GM19240 (cell line): ENCODE results near the gene GLG1.

ENCODE experiments used
- DNase-seq: peaks from one replicate; pipeline ENCODE4 v3.0.0; 2011; ENCODE audit warnings: low spot score; ENCODE audit not compliant: insufficient read length

The GLG1 gene

GRCh38 chr16:74608944-74609343 lies 2.0 kb upstream of the GLG1 start:
- DNase-seq, result no peak

DNA sequence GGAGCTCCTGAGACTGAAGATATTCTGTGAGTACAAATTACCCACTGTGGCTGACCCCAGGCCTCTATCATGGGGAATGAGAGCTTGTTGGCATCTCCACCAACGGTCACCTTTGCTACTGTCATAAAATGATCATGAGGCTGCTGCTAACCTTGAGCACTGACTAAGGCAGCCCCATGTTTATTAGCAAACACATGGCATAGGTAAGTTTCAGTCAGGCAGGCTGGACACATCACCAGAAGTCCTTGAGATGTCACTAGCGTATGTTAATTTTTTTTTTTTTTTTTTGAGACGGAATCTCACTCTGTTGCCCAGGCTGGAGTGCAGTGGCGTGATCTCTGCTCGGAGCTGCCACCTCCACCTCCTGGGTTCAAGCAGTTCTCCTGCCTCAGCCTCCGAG lies 1.5 kb upstream of the GLG1 start:
- no peak for DNase-seq

DNA sequence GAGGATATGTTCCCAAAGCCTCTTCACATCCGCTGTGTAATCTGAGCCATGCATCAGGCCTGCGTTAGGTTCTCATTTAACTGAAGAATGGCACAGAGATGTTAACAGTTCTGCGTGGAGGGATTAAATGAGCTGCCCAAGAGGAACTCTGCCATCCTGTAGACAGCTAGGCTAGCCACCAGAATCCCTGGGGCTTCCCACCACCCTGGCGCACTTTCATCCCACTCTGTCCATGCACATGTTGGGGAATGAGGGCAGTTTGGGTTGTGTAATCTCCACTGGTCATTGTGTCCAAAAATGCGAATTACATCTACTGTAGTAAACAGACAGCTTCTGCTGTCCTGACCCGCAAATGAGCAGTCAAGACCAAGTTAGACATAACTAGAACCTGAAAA lies 1.0 kb upstream of the GLG1 start:
- DNase-seq, result no peak

DNA sequence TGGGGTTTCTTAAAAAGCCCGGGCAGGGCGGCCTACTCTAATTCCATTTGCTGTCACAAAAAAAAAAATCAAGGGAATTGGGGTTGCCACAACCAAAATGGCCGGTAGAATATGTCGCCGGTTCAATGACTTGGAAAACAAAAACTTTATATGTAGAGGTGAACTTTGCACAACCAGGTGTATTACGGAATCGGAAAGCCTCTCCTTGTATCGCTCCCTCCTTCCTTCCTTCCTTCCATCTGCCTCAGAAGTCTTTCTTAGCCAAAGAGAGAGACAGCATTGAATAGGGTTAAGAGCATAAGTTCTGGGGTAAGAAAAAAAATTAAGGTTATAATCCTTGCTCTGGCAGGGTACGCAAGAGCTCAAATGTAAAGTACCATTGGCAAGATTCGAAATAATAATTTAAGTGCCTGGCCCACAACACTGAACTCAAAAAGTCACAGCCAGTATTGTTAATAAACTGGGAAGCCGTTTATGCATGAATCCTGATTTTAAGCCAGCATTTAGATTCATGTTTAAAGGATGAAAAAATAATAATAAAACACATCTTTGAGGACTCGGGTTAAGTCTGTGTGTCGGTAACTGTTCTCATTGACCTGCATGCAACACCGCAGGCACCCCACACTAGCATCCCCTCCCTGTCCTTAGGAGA lies 522 bp upstream of the GLG1 start:
- no peak for DNase-seq

- no peak for DNase-seq
Observed at GRCh38 chr16:74605746-74606520, 981 bp downstream of the GLG1 start.

- no peak for DNase-seq
Observed at GRCh38 chr16:74605332-74605731, 1.6 kb downstream of the GLG1 start.

- DNase-seq, result no peak
Observed at GRCh38 chr16:74603848-74604247, 3.1 kb downstream of the GLG1 start.

GRCh38 chr16:74601126-74601871 lies 5.6 kb downstream of the GLG1 start:
- no peak for DNase-seq

GRCh38 chr16:74596586-74596985 lies 10.3 kb downstream of the GLG1 start:
- DNase-seq, result no peak

- no peak for DNase-seq
Observed at GRCh38 chr16:74592847-74593246, 14.1 kb downstream of the GLG1 start.

DNA sequence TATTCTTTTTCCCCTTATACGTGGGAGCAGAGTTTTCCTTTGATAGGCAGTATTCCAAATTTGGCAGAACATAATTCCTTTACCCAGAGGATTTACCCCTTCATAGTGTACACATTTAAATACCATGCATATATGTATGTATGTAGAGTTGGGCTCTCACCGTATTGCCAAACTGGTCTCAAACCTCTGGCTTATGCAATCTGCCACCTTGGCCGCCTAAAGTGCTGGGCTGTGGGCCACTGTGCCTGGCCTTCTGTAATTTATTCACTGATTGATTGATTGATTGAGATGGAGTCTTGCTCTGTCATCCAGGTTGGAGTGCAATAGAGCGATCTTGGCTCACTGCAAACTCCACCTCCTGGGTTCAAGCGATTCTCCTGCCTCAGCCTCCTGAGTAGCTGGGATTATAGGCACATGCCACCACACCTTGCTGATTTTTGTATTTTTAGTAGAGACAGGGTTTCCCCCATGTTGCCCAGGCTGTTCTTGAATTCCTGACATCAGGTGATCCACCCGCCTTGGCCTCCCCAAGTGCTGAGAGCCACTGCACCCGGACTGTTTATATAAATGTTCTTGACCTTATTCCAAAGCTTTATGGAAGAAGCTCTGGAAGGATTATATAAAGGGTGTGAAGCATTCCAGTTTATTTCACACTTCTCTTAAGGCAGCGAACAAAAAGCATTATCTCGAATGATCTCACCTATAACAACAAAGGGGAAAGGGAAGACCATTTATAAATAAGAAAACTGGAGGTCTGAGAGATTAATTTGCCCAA lies 14.9 kb downstream of the GLG1 start:
- no peak for DNase-seq

- DNase-seq, result no peak
Observed at GRCh38 chr16:74586948-74587347, 20.0 kb downstream of the GLG1 start.

DNA sequence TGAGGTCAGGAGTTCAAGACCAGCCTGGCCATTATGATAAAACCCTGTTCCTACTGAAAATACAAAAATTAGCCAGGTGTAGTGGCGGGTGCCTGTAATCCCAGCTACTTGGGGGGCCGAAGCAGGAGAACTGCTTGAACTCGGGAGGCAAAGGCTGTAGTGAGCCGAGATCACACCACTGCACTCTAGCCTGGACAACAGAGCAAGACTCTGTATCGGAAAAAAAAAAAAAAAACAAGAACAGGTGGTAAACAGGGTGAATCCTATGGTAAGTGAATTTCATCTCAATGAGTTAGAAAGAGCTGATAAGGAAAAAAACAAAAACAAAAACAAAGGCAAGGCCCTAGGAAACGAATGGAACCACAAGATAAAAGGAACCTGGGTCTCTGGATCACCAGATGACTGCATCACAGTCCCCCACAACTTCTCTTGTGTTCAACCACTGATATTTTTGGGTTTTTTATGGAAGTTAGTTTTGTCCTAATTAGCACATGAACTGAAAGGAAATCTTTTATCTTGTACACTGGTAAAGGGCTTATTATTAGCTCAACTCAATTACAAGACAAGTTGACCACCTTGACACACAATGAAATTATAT lies 21.0 kb downstream of the GLG1 start:
- DNase-seq, result no peak

GRCh38 chr16:74583926-74584666 lies 22.8 kb downstream of the GLG1 start:
- no peak for DNase-seq

GRCh38 chr16:74582970-74583369 lies 23.9 kb downstream of the GLG1 start:
- no peak for DNase-seq

- DNase-seq, result no peak
Observed at GRCh38 chr16:74580833-74581232, 26.1 kb downstream of the GLG1 start.

- DNase-seq, result no peak
Observed at GRCh38 chr16:74578838-74579237, 28.1 kb downstream of the GLG1 start.

GRCh38 chr16:74578433-74578832 lies 28.5 kb downstream of the GLG1 start:
- no peak for DNase-seq

DNA sequence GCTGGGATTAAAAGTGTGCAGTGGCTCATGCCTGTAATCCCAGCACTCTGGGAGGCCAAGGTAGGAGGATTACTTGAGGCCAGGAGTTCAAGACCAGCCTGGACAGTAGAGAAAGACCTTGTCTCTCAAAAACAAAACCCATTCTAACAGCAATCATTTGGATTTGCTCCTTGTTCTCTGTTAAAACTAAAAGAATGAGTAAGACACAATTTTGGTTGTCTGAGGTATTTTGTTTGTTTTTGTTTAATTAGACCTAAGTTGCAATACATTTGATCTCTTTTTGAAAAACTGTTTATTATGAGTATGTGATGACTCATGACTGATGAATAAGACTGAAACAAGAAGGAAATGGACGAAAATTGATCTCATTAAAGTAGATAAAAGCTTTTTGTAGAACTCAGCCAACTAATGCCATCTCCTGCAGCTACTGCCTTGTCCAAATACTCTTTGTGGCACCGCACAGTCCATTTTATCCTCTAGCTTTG lies 29.0 kb downstream of the GLG1 start:
- DNase-seq, result no peak
